A549 (cell line): ENCODE results near the gene ZNF385B. TPM values are rescaled to one million over a fixed set of nuclear protein-coding genes. Genes with fewer than 3 reads are reported as not detected.

ENCODE experiments used
- polyA plus RNA-seq, 4 experiments: library from polyadenylated mRNA; depleted of rRNA in 3 of 4; stranded (reverse); fragments of >200 nt; fragmentation: RNase III in 1 of 4; extraction: RNeasy Plus Mini Kit Qiagen cat#74134 plus additional on column Dnase treatment in 1 of 4; gene quantifications; 2 replicates in 3 of 4; 3 replicates in 1 of 4; pipeline ENCODE4 v1.2.3, GENCODE V29; 2011 to 2017
- small RNA-seq, 6 experiments: library from RNA; depleted of rRNA; stranded (forward); fragments of <200 nt; gene quantifications; one replicate each; pipeline ENCODE3, GENCODE V24; 2012

ZNF385B gene
- polyA plus RNA-seq, 2 of the 4 experiments (the other 2 are of a cell fraction) = not detected

Small RNA genes within 50 kb of the gene (small RNA-seq; reads per million reads assigned to genes)
- 0 reads per million in 6 experiments for gene MIR1258

Other genes starting within 250 kb of the ZNF385B start
- 7.5 and 13.1 TPM in 2 replicates for gene CWC22, start 145.7 kb upstream of the ZNF385B start, polyA plus RNA-seq (2011; rRNA removed)
- 14.6 to 15.7 TPM (median 14.8 TPM) in 3 replicates for gene CWC22, start 145.7 kb upstream of the ZNF385B start, polyA plus RNA-seq (2017; fragmentation: RNase III; extraction: RNeasy Plus Mini Kit Qiagen cat#74134 plus additional on column Dnase treatment)